HUES64 (cell line): ENCODE data around the gene VAMP5.
"Not testable (repeated sequence)": the region's sequence is repeated elsewhere in the genome, so short reads cannot be mapped to it uniquely, and the experiment has no call there.

Source experiments
- H3K27ac ChIP-seq: 2 replicates; pipeline ENCODE4 v1.7.0; 2013; ENCODE audit warnings: low read depth, low read length, inconsistent platforms
- H3K27me3 ChIP-seq: 2 replicates; pipeline ENCODE4 v1.6.1; 2013; ENCODE audit warnings: mild to moderate bottlenecking, low read length; ENCODE audit not compliant: insufficient read depth
- H3K36me3 ChIP-seq: 2 replicates; pipeline ENCODE4 v1.6.1; 2013; ENCODE audit warnings: mild to moderate bottlenecking, low read length; ENCODE audit not compliant: insufficient read depth
- H3K4me1 ChIP-seq: 2 replicates; pipeline ENCODE4 v1.6.1; 2013; ENCODE audit warnings: mild to moderate bottlenecking, low read length, moderate library complexity; ENCODE audit not compliant: insufficient read depth
- H3K4me3 ChIP-seq: 2 replicates; pipeline ENCODE4 v1.5.1; 2013; ENCODE audit warnings: mild to moderate bottlenecking, low read length, moderate library complexity
- H3K9ac ChIP-seq: 2 replicates; pipeline ENCODE4 v1.6.1; 2013; ENCODE audit warnings: mild to moderate bottlenecking, low read depth, low read length
- H3K9me3 ChIP-seq: 2 replicates; pipeline ENCODE4 v1.6.1; 2013; ENCODE audit warnings: low read depth, low read length; ENCODE audit not compliant: insufficient read depth
- WGBS: fragments of 150-250, 120-280 bp; methylation state at CpG from one replicate; pipeline ENCODE4 v1.1.7; 2013; ENCODE audit warnings: missing lambda C conversion rate; 5-methylcytosine and 5-hydroxymethylcytosine counted together

The VAMP5 gene

DNA sequence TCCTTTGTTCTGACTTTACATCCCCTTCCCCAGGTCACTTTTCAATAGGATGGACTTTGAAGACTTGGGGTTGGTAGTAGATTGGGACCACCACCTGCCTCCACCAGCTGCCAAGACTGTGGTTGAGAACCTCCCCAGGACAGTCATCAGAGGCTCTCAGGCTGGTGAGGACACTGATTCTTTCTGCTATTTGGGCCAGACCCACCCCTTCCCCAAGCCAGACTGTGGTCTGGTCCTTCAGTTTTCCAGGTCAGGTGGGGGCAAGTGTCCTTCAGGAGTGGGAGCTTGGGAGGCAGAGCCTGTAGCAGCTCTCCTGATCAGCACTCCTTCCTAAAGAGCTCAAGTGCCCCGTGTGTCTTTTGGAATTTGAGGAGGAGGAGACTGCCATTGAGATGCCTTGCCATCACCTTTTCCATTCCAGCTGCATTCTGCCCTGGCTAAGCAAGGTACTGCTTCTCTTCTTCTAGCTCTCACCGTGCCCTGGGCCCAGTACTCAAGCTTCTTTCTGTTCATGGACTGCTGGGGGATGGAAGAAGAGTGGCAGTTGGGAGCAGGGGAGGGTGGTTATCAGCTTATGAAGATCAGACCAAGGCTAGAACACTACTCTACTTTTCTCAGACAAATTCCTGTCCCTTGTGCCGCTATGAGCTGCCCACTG is 12.4 kb downstream of the VAMP5 start:
- H3K9me3 ChIP-seq, result no peaks in the 10 kb centered on the region
- H3K27ac ChIP-seq, result no peak overlapping the region
- no peaks in the 10 kb centered on the region; the same call in 1 of the 2 replicates for H3K4me1 ChIP-seq
- no peak overlapping the region for H3K9ac ChIP-seq
- peak overlapping the region; percentile 85 for H3K4me3 ChIP-seq
- H3K36me3 ChIP-seq, result peaks cover 25% of the 10 kb centered on the region
- WGBS, result 75% methylated on average over 3 of the region's 3 CpGs
- H3K27me3 ChIP-seq, result no peaks in the 10 kb centered on the region

DNA sequence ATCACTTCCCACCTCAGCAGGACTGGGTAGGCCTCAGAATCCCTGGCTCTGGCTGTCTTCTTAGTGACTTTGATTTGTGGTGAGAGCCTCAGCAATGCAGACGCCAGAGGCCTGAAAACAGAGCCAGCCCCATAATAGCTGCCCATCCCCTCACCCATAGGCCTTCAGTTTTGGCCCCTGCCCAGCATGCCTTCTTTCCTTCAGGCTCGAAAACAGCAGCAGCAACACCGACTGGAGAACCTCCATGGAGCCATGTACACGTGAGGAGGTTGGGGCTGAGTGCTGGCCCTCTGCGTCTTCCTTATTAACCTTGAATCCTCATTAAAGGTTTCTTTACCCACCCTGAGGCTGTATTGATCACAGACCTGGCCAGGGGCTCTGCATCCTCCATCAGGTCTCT is 13.0 kb downstream of the VAMP5 start:
- WGBS, result 98% methylated on average over 5 of the region's 5 CpGs
- H3K9ac ChIP-seq, result no peak overlapping the region
- H3K4me3 ChIP-seq, result 0 out of 2 replicates have a peak overlapping the region, but pooled peaks have one; percentile 85
- H3K4me1 ChIP-seq, result no peaks in the 10 kb centered on the region; the same call in 1 of the 2 replicates
- H3K27ac ChIP-seq, result no peak overlapping the region
- peaks cover 25% of the 10 kb centered on the region for H3K36me3 ChIP-seq
- no peaks in the 10 kb centered on the region for H3K9me3 ChIP-seq
- H3K27me3 ChIP-seq, result no peaks in the 10 kb centered on the region

DNA sequence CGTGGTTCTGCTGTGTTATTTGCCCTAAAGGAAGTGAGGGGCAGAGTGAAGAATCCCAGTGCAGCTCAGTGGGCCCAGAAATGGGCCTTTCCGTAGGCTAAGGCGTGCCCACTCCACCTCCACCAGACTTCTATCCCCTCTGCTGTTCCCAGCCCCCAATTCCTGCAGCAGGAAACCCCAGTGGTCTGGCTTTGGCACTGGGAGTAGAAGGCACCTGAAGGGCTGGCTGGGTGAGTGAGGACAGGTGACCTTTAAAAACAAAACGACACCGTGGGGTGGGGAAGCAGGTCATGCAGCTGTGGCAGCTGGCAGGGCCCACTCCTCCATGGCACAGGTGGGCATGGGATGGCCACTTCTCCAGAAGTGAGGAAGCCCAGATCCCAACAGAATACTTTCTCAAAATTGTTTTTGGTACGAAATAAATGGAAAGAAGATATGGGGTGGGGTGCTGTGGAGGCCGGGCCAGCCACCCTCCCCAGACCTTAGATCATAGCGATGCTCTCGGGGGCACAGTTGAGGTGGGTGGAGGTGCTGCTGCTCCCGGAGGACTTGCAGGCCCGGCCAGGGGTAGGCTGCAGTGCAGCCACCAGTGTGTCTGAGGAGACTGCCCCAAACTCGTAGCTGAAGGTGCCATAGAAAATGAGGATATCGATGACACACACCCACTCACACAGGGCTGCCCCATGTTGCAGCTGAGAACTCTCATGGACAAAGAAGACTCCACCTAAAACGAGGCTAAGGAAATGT is 14.5 kb downstream of the VAMP5 start:
- Histone ChIP-seq H3K27ac (no peak overlapping the region), H3K4me3 (no peak overlapping the region), H3K9ac (no peak overlapping the region), H3K36me3 (peaks cover 25% of the 10 kb centered on the region), H3K9me3 (no peaks in the 10 kb centered on the region), H3K27me3 (no peaks in the 10 kb centered on the region), H3K4me1 (no peaks in the 10 kb centered on the region; the same call in 1 of the 2 replicates)
- WGBS, result 86% methylated on average over 14 of the region's 14 CpGs

- Histone ChIP-seq H3K9ac (no peak overlapping the region), H3K36me3 (peaks cover 26% of the 10 kb centered on the region), H3K27me3 (no peaks in the 10 kb centered on the region), H3K27ac (no peak overlapping the region), H3K4me1 (no peaks in the 10 kb centered on the region; the same call in 1 of the 2 replicates), H3K4me3 (no peak overlapping the region), H3K9me3 (no peaks in the 10 kb centered on the region)
- 88% methylated on average over 17 of the region's 17 CpGs for WGBS
Observed at GRCh38 chr2:85599468-85600234, 15.4 kb downstream of the VAMP5 start.

GRCh38 chr2:85600235-85600575 is 16.0 kb downstream of the VAMP5 start:
- H3K9me3 ChIP-seq, result no peaks in the 10 kb centered on the region
- 93% methylated on average over 3 of the region's 3 CpGs for WGBS
- no peaks in the 10 kb centered on the region; the same call in 1 of the 2 replicates for H3K4me1 ChIP-seq
- peaks cover 27% of the 10 kb centered on the region for H3K36me3 ChIP-seq
- no peak overlapping the region for H3K27ac ChIP-seq
- no peaks in the 10 kb centered on the region for H3K27me3 ChIP-seq
- no peak overlapping the region for H3K4me3 ChIP-seq
- no peak overlapping the region for H3K9ac ChIP-seq

GRCh38 chr2:85600951-85601770 is 16.9 kb downstream of the VAMP5 start:
- Histone ChIP-seq H3K27ac (no peak overlapping the region), H3K4me1 (no peaks in the 10 kb centered on the region; the same call in 1 of the 2 replicates), H3K4me3 (peak overlapping the region; percentile 92), H3K9ac (no peak overlapping the region), H3K9me3 (no peaks in the 10 kb centered on the region), H3K27me3 (no peaks in the 10 kb centered on the region), H3K36me3 (peaks cover 30% of the 10 kb centered on the region)
- 85% methylated on average over 6 of the region's 6 CpGs for WGBS

DNA sequence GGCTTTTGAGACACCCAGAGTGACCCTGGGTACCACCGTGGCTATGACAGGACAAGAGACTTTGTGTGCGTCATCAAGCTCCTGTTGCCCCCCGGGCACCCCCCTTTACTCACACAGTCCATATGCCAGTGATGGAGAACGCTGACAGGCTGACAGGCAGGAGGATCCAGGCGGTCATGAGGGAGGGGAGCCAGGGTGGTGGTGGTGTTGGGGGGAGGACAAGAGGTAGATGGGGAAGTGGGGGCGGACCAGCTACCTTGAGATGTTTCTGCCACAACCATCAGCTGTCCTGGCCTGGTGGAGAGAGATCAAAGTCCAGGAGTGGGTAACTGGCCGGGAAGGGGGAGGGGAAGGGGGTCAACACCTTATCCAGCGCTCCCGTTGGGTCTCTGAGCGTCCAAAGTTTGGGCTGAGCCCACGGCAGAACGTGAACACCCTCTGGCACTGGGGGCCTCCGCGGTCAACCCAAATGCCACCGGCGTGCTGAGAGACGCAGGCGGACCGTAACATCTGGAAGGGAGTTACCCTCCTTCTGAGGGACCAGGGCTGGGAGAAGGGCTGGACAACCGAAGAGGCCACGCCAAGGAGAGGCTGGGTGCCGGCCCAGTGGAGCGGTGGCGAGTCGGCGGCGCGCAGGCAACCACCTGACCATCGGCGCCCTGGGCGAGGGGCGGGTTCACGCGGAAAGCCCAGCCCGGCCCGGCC is 17.7 kb downstream of the VAMP5 start:
- H3K27ac ChIP-seq, result no peak overlapping the region
- 11% methylated on average over 36 of the region's 36 CpGs for WGBS

GRCh38 chr2:85602476-85603234 is 18.4 kb downstream of the VAMP5 start, which contains the start of gene TMEM150A:
TMEM150A (minus strand) TSS chr2:85602698; CDS start chr2:85601948, 750 bp downstream.
- peak within 1 kb of the TSS; percentile 92 for H3K4me3 ChIP-seq
- WGBS, result under 1% methylated on average over 73 of the region's 73 CpGs
- H3K27me3 ChIP-seq, result no peaks in the 10 kb centered on the region
- no peaks in the 10 kb centered on the region for H3K9me3 ChIP-seq
- peaks cover 31% of the 10 kb centered on the region for H3K36me3 ChIP-seq
- H3K9ac ChIP-seq, result peak within 1 kb of the TSS; percentile 70
- H3K27ac ChIP-seq, result peak within 1 kb of the TSS; percentile 39; the same call in 1 of the 2 replicates
- H3K4me1 ChIP-seq, result no peaks in the 10 kb centered on the region

More for the DNA sequence above, 17.7 kb downstream of the VAMP5 start:
- peak overlapping the region; percentile 70 for H3K9ac ChIP-seq
- H3K36me3 ChIP-seq, result peaks cover 31% of the 10 kb centered on the region
- no peaks in the 10 kb centered on the region for H3K4me1 ChIP-seq
- no peaks in the 10 kb centered on the region for H3K9me3 ChIP-seq
- no peaks in the 10 kb centered on the region for H3K27me3 ChIP-seq
- H3K4me3 ChIP-seq, result peak overlapping the region; percentile 92

DNA sequence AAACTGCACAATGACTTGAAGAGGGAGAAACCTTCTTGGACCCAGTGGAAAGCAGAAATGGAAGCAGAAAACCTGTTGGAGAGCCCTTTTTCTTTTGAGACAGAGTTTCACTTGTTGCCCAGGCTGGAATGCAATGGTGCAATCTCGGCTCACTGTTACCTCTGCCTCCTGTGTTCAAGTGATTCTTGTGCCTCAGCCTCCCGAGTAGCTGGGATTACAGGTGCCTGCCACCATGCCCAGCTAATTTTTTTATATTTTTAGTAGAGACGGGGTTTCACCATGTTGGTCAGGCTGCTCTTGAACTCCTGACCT is 19.9 kb downstream of the VAMP5 start:
- Histone ChIP-seq H3K36me3 (peaks cover 33% of the 10 kb centered on the region), H3K4me3 (peak overlapping the region; percentile 92; the same call in 1 of the 2 replicates)
- H3K9me3 ChIP-seq, H3K9ac ChIP-seq, H3K4me1 ChIP-seq, H3K27me3 ChIP-seq, H3K27ac ChIP-seq: not testable (repeated sequence)
- WGBS, result 88% methylated on average over 3 of the region's 3 CpGs
